Neutrophil (primary cell): Measurements from ENCODE around the gene RBP5.

ENCODE experiments used
- H3K27ac ChIP-seq: fragments of 200-600 bp; sonication (generic); 2 replicates; pipeline ENCODE4 v1.5.1; 2016; ENCODE audit warnings: mild to moderate bottlenecking, moderate library complexity
- H3K27me3 ChIP-seq: fragments of 200-600 bp; sonication (generic); 2 replicates; pipeline ENCODE4 v1.6.0; 2016; ENCODE audit warnings: mild to moderate bottlenecking
- H3K36me3 ChIP-seq: fragments of 200-600 bp; sonication (generic); 2 replicates; pipeline ENCODE4 v1.5.1; 2017
- H3K4me1 ChIP-seq, 2 experiments: fragments of 200-600 bp in 1 of 2; sonication (generic) in 1 of 2; 1 replicate in 1 of 2; 2 replicates in 1 of 2; pipeline versions ENCODE4 v1.5.1 to v1.6.1; 2013 to 2016; ENCODE audit warnings: low read depth in 1 of 2, low read length in 1 of 2, mild to moderate bottlenecking in 1 of 2, moderate library complexity in 1 of 2; ENCODE audit not compliant: control insufficient read depth in 1 of 2, insufficient read depth in 1 of 2
- H3K4me3 ChIP-seq, 2 experiments: fragments of 200-600 bp in 1 of 2; sonication (generic) in 1 of 2; 1 replicate in 1 of 2; 2 replicates in 1 of 2; pipeline ENCODE4 v1.5.1; 2013 to 2016; ENCODE audit warnings: low read depth in 1 of 2, low read length in 1 of 2, mild to moderate bottlenecking in 1 of 2, moderate library complexity in 1 of 2
- H3K9me3 ChIP-seq: fragments of 200-600 bp; sonication (generic); 2 replicates; pipeline ENCODE4 v1.5.1; 2016
- TF ChIP-seq, protein P1 (sequence below): fragments of 200-600 bp; sonication (generic); IDR thresholded peaks from 2 replicates; pipeline ENCODE4 v1.5.1; 2016; ENCODE audit warnings: antibody characterized with exemption

The RBP5 gene

DNA sequence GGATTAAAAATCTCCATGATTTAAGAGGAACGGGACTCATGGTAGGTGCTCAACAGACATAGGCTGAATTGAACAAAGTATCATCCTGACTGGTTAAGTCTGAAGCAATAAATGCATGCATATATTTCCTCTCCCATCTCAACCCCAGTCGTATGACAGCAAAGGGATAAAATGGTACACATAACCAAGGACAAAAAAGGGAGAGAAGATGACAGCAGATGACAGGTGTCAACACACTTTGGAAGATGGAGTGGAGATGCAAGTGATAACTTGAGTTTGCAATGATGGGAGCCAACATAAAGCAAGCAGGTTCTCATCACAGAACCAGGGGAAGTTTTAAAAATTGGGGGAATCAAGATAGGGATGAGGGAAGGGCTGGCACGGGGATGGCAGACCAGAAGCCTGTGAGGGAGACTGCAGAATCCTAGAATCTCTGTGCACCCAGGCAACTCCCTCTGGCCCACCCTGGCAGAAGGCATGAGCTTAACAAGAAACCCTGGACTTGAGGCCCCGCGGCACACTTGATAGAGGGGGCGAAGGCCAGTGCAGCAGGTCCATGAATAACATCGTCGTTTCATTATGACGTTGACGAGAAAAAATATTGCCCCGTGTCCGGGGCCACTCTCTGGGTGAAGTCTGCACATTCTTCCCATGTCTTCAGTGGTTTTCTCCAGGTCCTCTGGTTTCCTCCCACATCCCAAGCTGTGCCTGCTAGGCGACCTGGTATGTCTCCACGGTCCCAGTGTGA is 24.7 kb downstream of the RBP5 start:
- TF ChIP-seq, protein P1, sequence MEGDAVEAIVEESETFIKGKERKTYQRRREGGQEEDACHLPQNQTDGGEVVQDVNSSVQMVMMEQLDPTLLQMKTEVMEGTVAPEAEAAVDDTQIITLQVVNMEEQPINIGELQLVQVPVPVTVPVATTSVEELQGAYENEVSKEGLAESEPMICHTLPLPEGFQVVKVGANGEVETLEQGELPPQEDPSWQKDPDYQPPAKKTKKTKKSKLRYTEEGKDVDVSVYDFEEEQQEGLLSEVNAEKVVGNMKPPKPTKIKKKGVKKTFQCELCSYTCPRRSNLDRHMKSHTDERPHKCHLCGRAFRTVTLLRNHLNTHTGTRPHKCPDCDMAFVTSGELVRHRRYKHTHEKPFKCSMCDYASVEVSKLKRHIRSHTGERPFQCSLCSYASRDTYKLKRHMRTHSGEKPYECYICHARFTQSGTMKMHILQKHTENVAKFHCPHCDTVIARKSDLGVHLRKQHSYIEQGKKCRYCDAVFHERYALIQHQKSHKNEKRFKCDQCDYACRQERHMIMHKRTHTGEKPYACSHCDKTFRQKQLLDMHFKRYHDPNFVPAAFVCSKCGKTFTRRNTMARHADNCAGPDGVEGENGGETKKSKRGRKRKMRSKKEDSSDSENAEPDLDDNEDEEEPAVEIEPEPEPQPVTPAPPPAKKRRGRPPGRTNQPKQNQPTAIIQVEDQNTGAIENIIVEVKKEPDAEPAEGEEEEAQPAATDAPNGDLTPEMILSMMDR: no peak
- Histone ChIP-seq H3K27me3 (no peaks in the 10 kb centered on the region), H3K36me3 (peaks cover 58% of the 10 kb centered on the region)

DNA sequence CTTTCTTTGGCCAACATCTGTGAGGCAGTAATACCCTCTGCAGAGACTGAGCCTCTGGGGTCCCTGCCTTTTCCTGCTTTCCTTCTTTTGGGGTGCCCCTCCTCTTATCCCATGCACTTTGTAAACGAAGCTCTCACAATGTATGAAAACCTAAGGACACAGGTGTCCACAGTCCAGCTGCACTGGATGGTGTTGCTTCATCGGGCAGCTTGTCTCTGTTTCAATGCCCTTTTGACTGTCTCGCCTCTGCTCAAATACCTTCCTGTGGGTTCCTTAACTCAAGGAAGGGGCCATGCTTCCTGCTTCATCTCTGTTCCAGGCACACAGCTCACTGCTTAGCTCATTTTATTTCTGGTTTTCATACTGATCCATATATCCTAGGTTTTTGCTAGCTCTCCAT is 26.1 kb downstream of the RBP5 start:
- Histone ChIP-seq H3K36me3 (peaks cover 71% of the 10 kb centered on the region), H3K9me3 (no peaks in the 10 kb centered on the region), H3K27me3 (no peaks in the 10 kb centered on the region), H3K4me3 (no peak overlapping the region), H3K27ac (peak overlapping the region; percentile 41), H3K4me1 (peaks cover 31 to 58% of the 10 kb centered on the region in 2 experiments)
- TF ChIP-seq, protein P1: no peak

More for the DNA sequence above, 24.7 kb downstream of the RBP5 start:
- peak overlapping the region; percentile 41 for H3K27ac ChIP-seq
- H3K4me3 ChIP-seq: no peak overlapping the region
- H3K4me1 ChIP-seq: peaks cover 37 to 65% of the 10 kb centered on the region in 2 experiments
- no peaks in the 10 kb centered on the region for H3K9me3 ChIP-seq

DNA sequence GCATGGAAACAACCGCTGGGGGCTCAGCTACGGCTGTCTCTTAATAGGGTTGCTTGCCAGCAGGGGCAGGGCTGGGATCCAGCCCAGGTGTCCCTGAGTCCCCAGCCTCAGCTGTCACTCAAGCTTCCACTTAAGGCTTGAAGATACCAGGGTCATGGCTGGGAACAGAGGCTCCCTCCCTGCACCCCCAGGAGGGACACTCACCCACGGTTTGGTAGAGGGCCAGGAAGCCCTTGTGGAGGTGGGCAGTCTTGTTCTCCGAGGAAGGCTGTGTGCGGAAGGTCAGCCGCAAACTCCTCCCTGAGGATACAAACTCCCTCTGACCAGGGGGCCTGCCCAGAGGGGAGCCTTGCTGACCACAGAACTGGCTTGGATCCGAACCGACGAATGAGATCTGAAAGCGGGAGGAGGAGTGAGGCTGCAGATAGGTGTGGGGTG is 27.0 kb downstream of the RBP5 start:
- no peak overlapping the region for H3K4me3 ChIP-seq
- TF ChIP-seq, protein P1: no peak
- H3K36me3 ChIP-seq: peaks cover 80% of the 10 kb centered on the region
- H3K27me3 ChIP-seq: no peaks in the 10 kb centered on the region
- peak overlapping the region; percentile 41 for H3K27ac ChIP-seq
- H3K9me3 ChIP-seq: no peaks in the 10 kb centered on the region
- peaks cover 22 to 50% of the 10 kb centered on the region in 2 experiments for H3K4me1 ChIP-seq

DNA sequence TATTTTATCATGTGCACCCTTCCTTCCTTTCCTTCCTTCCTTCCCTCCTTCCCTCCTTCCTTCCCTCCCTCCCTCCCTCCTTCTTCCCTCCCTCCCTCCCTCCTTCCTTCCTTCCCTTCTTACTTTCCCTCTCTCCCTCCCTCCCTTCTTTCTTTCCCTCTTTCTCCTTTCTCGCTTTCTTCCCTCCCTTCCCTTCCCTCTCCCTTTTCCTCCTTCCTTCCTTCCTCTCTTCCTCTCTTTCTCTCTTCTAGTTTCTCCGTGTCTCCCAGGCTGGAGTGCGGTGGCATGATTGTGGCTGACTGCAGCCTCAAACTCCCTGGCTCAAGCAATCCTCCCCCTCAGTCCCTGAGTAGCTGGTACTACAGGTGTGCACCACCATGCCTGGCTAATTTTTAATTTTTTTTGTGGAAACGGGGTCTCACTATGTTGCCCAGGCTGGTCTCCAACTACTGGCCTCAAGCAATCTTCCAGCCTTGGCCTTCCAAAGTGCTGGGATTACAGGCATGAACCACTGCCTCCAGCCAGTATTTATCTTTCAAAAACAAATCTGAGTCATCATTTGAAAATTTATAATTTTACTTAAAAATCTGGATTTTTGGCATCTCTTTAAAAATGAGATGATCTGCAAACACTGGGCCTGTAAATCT is 27.5 kb downstream of the RBP5 start:
- H3K27ac ChIP-seq: peak overlapping the region; percentile 41
- H3K36me3 ChIP-seq: peaks cover 85% of the 10 kb centered on the region
- no peaks in the 10 kb centered on the region for H3K9me3 ChIP-seq
- peaks cover 16 to 44% of the 10 kb centered on the region in 2 experiments for H3K4me1 ChIP-seq
- H3K27me3 ChIP-seq: no peaks in the 10 kb centered on the region
- no peak overlapping the region for H3K4me3 ChIP-seq
- TF ChIP-seq, protein P1: no peak

DNA sequence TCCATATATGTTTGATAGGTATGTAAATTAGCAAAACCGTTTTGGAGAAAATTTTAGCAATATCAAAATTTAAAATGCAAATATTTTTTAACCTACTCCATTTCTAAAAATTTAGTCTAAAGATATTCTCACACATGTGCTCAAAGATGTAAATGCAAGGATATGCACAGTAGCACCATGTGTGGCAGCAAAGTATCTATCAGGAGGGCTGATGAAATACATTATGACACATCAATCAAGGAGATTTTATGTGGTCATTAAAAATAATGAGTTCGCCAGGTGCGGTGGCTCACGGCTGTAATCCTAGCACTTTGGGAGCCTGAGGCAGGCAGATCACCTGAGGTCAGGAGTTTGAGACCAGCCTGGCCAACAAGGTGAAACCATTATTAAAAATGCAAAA is 28.4 kb downstream of the RBP5 start:
- Histone ChIP-seq H3K27me3 (no peaks in the 10 kb centered on the region), H3K4me3 (no peak overlapping the region), H3K4me1 (peaks cover 17 to 35% of the 10 kb centered on the region in 2 experiments), H3K36me3 (peaks cover 95% of the 10 kb centered on the region), H3K27ac (peak overlapping the region; percentile 71), H3K9me3 (no peaks in the 10 kb centered on the region)
- TF ChIP-seq, protein P1: no peak
